Bronchus fibroblast of lung (primary cell): Measurements from ENCODE around the gene ABI1. TPM values are rescaled to one million over a fixed set of nuclear protein-coding genes. Genes with fewer than 3 reads are reported as not detected.

Experiments
- total RNA-seq: library from RNA; depleted of rRNA; stranded (reverse); fragments of >200 nt; gene quantifications from 2 replicates; pipeline ENCODE4 v1.2.3, GENCODE V29; 2015

ABI1 gene
- 31.7 and 31.8 TPM in 2 replicates for total RNA-seq

DNA sequence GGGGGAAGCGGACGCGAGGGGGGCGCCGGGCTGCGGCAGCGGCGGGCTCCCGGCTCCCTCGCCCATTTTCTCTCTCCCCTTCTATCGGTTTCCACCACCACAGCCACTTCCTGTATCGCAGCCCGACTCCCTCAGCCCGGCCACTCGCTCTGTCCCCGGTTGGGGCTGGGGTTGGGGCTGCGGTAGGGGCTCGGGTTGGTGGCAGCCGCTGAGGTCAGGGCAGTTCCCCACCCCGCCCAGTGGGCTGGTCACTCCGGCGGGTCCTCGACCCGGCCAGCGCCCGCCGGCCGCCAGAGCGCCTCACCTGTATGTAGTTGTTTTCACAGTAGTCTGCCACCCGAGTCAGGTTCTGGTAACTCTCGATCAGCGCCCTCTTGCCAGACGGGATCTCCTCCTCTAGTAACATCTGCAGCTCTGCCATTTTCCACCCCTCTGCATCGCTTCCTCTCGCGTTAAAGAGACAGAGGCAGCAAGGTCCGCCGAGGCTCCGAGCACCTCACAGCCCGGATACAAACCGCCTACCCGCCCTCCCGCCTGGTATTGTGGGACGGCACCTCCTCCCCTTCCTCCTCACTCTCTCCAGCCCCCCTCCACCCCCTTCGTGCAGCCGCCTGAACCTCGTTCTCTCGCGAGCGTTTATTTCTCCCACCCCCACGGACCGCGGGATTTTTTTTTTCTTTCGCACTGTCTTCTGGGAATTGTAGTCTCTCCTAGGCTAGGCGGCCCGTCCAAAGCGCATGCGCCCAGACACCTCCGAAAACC lies at the start of gene ABI1:
Gene ABI1 (minus strand): TSS at position 516 of the 762 bp plus-strand sequence. CDS start 95 bp downstream, at position 421.

GRCh38 chr10:26697163-26697921 lies 163.4 kb downstream of the ABI1 start, which contains the start of gene PDSS1:
Gene PDSS1, plus strand, starts transcription at chr10:26697701. Its CDS starts 11 bp downstream, at chr10:26697712.

Other genes with a start within 250 kb of the ABI1 start
- 9.6 and 10.1 TPM in 2 replicates for gene PDSS1, start 163.3 kb downstream of the ABI1 start, total RNA-seq
- 1.9 and 4.0 TPM in 2 replicates for gene ANKRD26, start 239.5 kb upstream of the ABI1 start, total RNA-seq